Keratinocyte (primary cell): ENCODE results near the gene SLC25A21. TPM values are rescaled to one million over a fixed set of nuclear protein-coding genes. Genes with fewer than 3 reads are reported as not detected.
A peak's percentile ranks its signal among the peaks of the same experiment; 100 is the strongest.

Source experiments
- DNase-seq: peaks from one replicate; pipeline ENCODE4 v3.0.0-alpha.2; 2011; ENCODE audit warnings: low read depth, missing footprints, low spot score
- FAIRE-seq: peaks from 2 replicates; lab custom pipeline; 2011; peaks lifted over from hg19 to GRCh38; lab: Jason Lieb, UNC
- H2AFZ ChIP-seq: 2 replicates; pipeline ENCODE4 v1.6.0; 2012; ENCODE audit warnings: low read length, control low read depth, inconsistent platforms; ENCODE audit not compliant: control insufficient read depth
- H3K27ac ChIP-seq: 2 replicates; pipeline ENCODE4 v1.5.1; 2011; ENCODE audit warnings: low read length; ENCODE audit not compliant: control insufficient read depth, insufficient read depth
- H3K27me3 ChIP-seq: 3 replicates; pipeline ENCODE4 v1.6.0; 2011; ENCODE audit warnings: low read length; ENCODE audit not compliant: control insufficient read depth, insufficient read depth; ENCODE audit errors: extremely low read depth
- H3K36me3 ChIP-seq, 2 experiments: 2 replicates in 1 of 2; 3 replicates in 1 of 2; pipeline ENCODE4 v1.5.1; 2011; ENCODE audit warnings: low read length in 2 of 2, mild to moderate bottlenecking in 1 of 2; ENCODE audit not compliant: control insufficient read depth in 2 of 2, insufficient read depth in 2 of 2; ENCODE audit errors: extremely low read depth in 1 of 2
- H3K4me1 ChIP-seq: 3 replicates; pipeline ENCODE4 v1.5.1; 2011; ENCODE audit warnings: low read length; ENCODE audit not compliant: control insufficient read depth, insufficient read depth; ENCODE audit errors: extremely low read depth
- H3K4me2 ChIP-seq: 3 replicates; pipeline ENCODE4 v1.6.0; 2011; ENCODE audit warnings: low read depth, low read length; ENCODE audit not compliant: control insufficient read depth, insufficient read depth; ENCODE audit errors: extremely low read depth
- H3K4me3 ChIP-seq, 3 experiments: fragments of 200-600 bp in 1 of 3; sonication (generic) in 1 of 3; 2 replicates in 2 of 3; 3 replicates in 1 of 3; pipeline ENCODE4 v1.5.1; 2011 to 2016; ENCODE audit warnings: low read length in 3 of 3, mild to moderate bottlenecking in 3 of 3, control low read depth in 2 of 3, inconsistent platforms in 1 of 3, low read depth in 1 of 3, mixed read lengths in 1 of 3, mixed run types in 1 of 3, moderate library complexity in 1 of 3; ENCODE audit not compliant: control insufficient read depth in 2 of 3, insufficient read depth in 2 of 3; ENCODE audit errors: extremely low read depth in 1 of 3
- H3K79me2 ChIP-seq: 2 replicates; pipeline ENCODE4 v1.6.0; 2012; ENCODE audit warnings: low read length; ENCODE audit not compliant: control insufficient read depth, insufficient read depth
- H3K9ac ChIP-seq: 3 replicates; pipeline ENCODE4 v1.6.0; 2011; ENCODE audit warnings: low read length; ENCODE audit not compliant: control insufficient read depth, insufficient read depth; ENCODE audit errors: extremely low read depth
- H3K9me1 ChIP-seq: 3 replicates; pipeline ENCODE4 v1.6.0; 2011; ENCODE audit warnings: low read length; ENCODE audit not compliant: control insufficient read depth, insufficient read depth; ENCODE audit errors: extremely low read depth
- H3K9me3 ChIP-seq: 2 replicates; pipeline ENCODE4 v1.5.1; 2012; ENCODE audit warnings: low read depth, low read length; ENCODE audit not compliant: control insufficient read depth
- H4K20me1 ChIP-seq: 3 replicates; pipeline ENCODE4 v1.6.0; 2011; ENCODE audit warnings: low read length; ENCODE audit not compliant: control insufficient read depth, insufficient read depth; ENCODE audit errors: extremely low read depth
- EZH2 ChIP-seq: IDR thresholded peaks from one replicate; pipeline ENCODE4 v1.6.1; 2012; ENCODE audit warnings: inconsistent platforms, mild to moderate bottlenecking, low read length, moderate library complexity
- dilution Hi-C: fragments of 300-500 bp; cut with MboI; formaldehyde crosslinking; loops from one replicate; pipeline ENCODE4 v1.7.0; 2020; ENCODE audit warnings: low sequenced_read_pairs; ENCODE audit not compliant: extremely low pct_ligation_motif_present
- polyA plus RNA-seq, 5 experiments: library from polyadenylated mRNA; depleted of rRNA in 3 of 5; stranded (reverse) in 3 of 5; stranded (forward) in 1 of 5; unstranded in 1 of 5; fragments of >200 nt; gene quantifications; 1 replicate in 1 of 5; 2 replicates in 3 of 5; 3 replicates in 1 of 5; pipeline versions ENCODE4 v1.2.1 to v1.2.3, GENCODE V29; 2011 to 2012; ENCODE audit warnings: missing spikeins in 2 of 5, low read depth in 1 of 5, low replicate concordance in 1 of 5
- TF ChIP-seq, protein P1 (sequence below), 3 experiments: IDR thresholded peaks in 1 of 3; conservative IDR thresholded peaks in 1 of 3; optimal IDR thresholded peaks in 1 of 3; 2 replicates in 2 of 3; 3 replicates in 1 of 3; pipeline versions ENCODE3 to v1.5.1; 2011; ENCODE audit warnings: low read length in 3 of 3, mild to moderate bottlenecking in 3 of 3, moderate library complexity in 2 of 3, control low read depth in 1 of 3, inconsistent platforms in 1 of 3; ENCODE audit not compliant: insufficient read depth in 2 of 3; ENCODE audit errors: extremely low read depth in 1 of 3

Gene SLC25A21
- polyA plus RNA-seq, 1 donor (not counting 4 experiments of a cell fraction or from before 2014, with no cell fraction given), result 0.66 TPM

DNA sequence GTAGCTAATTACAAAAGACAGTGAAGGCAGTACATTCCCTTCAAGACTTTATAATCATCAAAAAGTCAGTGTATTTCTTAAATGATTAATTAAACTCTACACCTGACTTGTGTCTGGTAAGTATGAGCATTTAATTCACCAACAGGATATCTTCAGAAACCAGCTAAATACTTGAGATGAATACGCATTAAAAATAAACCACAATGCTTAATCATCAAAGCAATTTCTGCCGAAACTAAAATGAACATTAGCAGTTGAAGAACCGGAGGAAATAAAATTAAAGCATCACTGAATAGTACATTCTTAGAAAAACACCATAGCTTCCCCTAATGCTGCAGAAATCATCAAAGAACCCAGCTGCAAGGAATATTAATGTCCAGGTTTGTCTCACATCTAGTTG, 32.7 kb downstream of the SLC25A21 start:
- no peak for DNase-seq
- Histone ChIP-seq H3K27ac (no peak overlapping the region), H3K9me3 (no peaks in the 10 kb centered on the region), H3K4me1 (no peaks in the 10 kb centered on the region), H3K79me2 (no peaks in the 10 kb centered on the region), H3K4me3 (no peak overlapping the region), H3K4me2 (no peak overlapping the region), H4K20me1 (no peaks in the 10 kb centered on the region), H3K9me1 (no peaks in the 10 kb centered on the region), H3K27me3 (no peaks in the 10 kb centered on the region), H3K36me3 (no peaks in the 10 kb centered on the region), H3K9ac (no peak overlapping the region), H2AFZ (no peak overlapping the region)
- peak; percentile 59 for FAIRE-seq
- dilution Hi-C loops, result no loop called here
- TF ChIP-seq, protein P1, sequence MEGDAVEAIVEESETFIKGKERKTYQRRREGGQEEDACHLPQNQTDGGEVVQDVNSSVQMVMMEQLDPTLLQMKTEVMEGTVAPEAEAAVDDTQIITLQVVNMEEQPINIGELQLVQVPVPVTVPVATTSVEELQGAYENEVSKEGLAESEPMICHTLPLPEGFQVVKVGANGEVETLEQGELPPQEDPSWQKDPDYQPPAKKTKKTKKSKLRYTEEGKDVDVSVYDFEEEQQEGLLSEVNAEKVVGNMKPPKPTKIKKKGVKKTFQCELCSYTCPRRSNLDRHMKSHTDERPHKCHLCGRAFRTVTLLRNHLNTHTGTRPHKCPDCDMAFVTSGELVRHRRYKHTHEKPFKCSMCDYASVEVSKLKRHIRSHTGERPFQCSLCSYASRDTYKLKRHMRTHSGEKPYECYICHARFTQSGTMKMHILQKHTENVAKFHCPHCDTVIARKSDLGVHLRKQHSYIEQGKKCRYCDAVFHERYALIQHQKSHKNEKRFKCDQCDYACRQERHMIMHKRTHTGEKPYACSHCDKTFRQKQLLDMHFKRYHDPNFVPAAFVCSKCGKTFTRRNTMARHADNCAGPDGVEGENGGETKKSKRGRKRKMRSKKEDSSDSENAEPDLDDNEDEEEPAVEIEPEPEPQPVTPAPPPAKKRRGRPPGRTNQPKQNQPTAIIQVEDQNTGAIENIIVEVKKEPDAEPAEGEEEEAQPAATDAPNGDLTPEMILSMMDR (optimal IDR thresholded peaks at IDR 0.05 in 1 of 3, IDR thresholded peaks at IDR 0.05 in 1 of 3, conservative IDR thresholded peaks at IDR 0.05 in 1 of 3; ENCODE audit: extremely low read depth in 1 of 3, insufficient read depth in 2 of 3, low read length in 3 of 3), result no peak
- TF ChIP-seq EZH2, result no peak

- no peak for FAIRE-seq
- dilution Hi-C loops, result no loop called here
Measured at GRCh38 chr14:37138898-37139297, 33.5 kb downstream of the SLC25A21 start.

More at GRCh38 chr14:37138898-37139297, 33.5 kb downstream of the SLC25A21 start:
- H3K9ac ChIP-seq, result no peak overlapping the region
- H3K4me3 ChIP-seq, result no peak overlapping the region
- H2AFZ ChIP-seq, result no peak overlapping the region
- H3K4me1 ChIP-seq, result no peaks in the 10 kb centered on the region
- no peaks in the 10 kb centered on the region for H3K79me2 ChIP-seq
- H3K9me3 ChIP-seq, result no peaks in the 10 kb centered on the region
- no peaks in the 10 kb centered on the region for H3K27me3 ChIP-seq
- no peaks in the 10 kb centered on the region for H4K20me1 ChIP-seq
- H3K9me1 ChIP-seq, result no peaks in the 10 kb centered on the region
- H3K36me3 ChIP-seq, result no peaks in the 10 kb centered on the region
- no peak overlapping the region for H3K4me2 ChIP-seq
- no peak for DNase-seq
- TF ChIP-seq, protein P1 (optimal IDR thresholded peaks at IDR 0.05 in 1 of 3, IDR thresholded peaks at IDR 0.05 in 1 of 3, conservative IDR thresholded peaks at IDR 0.05 in 1 of 3; ENCODE audit: extremely low read depth in 1 of 3, insufficient read depth in 2 of 3, low read length in 3 of 3), result no peak
- H3K27ac ChIP-seq, result no peak overlapping the region
